Muscle of leg (tissue), 11 donors: ENCODE data around the gene MTG1. TPM values are rescaled to one million over a fixed set of nuclear protein-coding genes. Genes with fewer than 3 reads are reported as not detected.

Experiments used
- DNase-seq: peaks from one replicate; pipeline ENCODE4 v3.0.0; 2013
- H3K27ac ChIP-seq: one replicate; pipeline ENCODE4 v1.5.1; 2013; ENCODE audit warnings: mild to moderate bottlenecking, low read length, control low read depth
- H3K27me3 ChIP-seq: one replicate; pipeline ENCODE4 v1.6.1; 2013; ENCODE audit warnings: low read length; ENCODE audit not compliant: control insufficient read depth, insufficient read depth
- H3K36me3 ChIP-seq: one replicate; pipeline ENCODE4 v1.6.1; 2013; ENCODE audit warnings: low read length; ENCODE audit not compliant: control insufficient read depth, insufficient read depth
- H3K4me1 ChIP-seq: one replicate; pipeline ENCODE4 v1.6.1; 2013; ENCODE audit warnings: low read length; ENCODE audit not compliant: control insufficient read depth, insufficient read depth
- H3K4me3 ChIP-seq: one replicate; pipeline ENCODE4 v1.5.1; 2013; ENCODE audit warnings: low read length, control low read depth
- H3K9me3 ChIP-seq: replicated peaks from 2 replicates; pipeline ENCODE4 v1.6.1; 2013; ENCODE audit warnings: low read depth, low read length; ENCODE audit not compliant: control insufficient read depth
- WGBS: methylation state at CpG from one replicate; pipeline ENCODE4 v1.1.5; 2013; ENCODE audit warnings: missing lambda C conversion rate; ENCODE audit not compliant: insufficient coverage; 5-methylcytosine and 5-hydroxymethylcytosine counted together
- polyA plus RNA-seq, 8 donors: library from polyadenylated mRNA; unstranded; fragments of 120-200 nt; gene quantifications; one replicate each; pipeline versions ENCODE4 v1.2.1 to v1.2.3, GENCODE V29; 2013; ENCODE audit warnings: inconsistent platforms in 1 of 8, low replicate concordance in 1 of 8; ENCODE audit not compliant: insufficient read length in 8 of 8, insufficient read depth in 1 of 8
- total RNA-seq: library from RNA; stranded (reverse); fragments of 120-200 nt; gene quantifications from one replicate; pipeline ENCODE4 v1.2.4, GENCODE V29; 2013

The MTG1 gene
- total and polyA plus RNA-seq, 9 donors = 22.7 to 52.3 (median 40.4) TPM

- no peak for DNase-seq
- Histone ChIP-seq H3K36me3 (no peaks in the 10 kb centered on the region), H3K27ac (no peak overlapping the region), H3K4me3 (no peak overlapping the region), H3K4me1 (no peaks in the 10 kb centered on the region), H3K27me3 (no peaks in the 10 kb centered on the region), H3K9me3 (peaks cover 7% of the 10 kb centered on the region)
- WGBS = 98% methylated on average over 5 of the region's 11 CpGs
Observed at GRCh38 chr10:133446979-133447378, 53.0 kb downstream of the MTG1 start.

GRCh38 chr10:133448120-133448519 lies 54.2 kb downstream of the MTG1 start:
- Histone ChIP-seq H3K27ac (no peak overlapping the region), H3K9me3 (peaks cover 7% of the 10 kb centered on the region)

DNA sequence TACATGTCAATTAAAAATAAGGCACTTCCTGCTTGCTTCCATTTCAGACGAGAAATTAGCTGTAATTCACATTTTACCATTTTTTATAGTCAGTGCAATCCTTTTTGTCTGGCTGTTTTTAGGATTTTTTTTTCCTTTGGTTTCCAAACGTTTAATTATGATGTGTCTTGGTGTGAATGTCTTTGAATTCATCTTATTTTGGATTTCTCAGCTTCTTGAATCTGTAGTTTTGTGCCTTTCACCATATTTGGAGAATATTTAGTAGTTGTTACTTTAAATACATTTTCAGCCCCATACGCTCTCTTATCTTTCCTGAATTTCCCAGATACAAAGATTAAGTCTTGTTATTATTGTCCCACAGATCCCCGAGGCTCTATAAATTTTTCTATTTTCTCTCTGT lies 57.4 kb downstream of the MTG1 start:
- no peak overlapping the region for H3K4me3 ChIP-seq
- WGBS = no CpG with 5 or more reads among the region's 4 CpGs
- no peak overlapping the region for H3K27ac ChIP-seq
- peaks cover 7% of the 10 kb centered on the region for H3K9me3 ChIP-seq
- no peak for DNase-seq
- no peaks in the 10 kb centered on the region for H3K4me1 ChIP-seq
- H3K36me3 ChIP-seq = no peaks in the 10 kb centered on the region
- no peaks in the 10 kb centered on the region for H3K27me3 ChIP-seq

More at GRCh38 chr10:133448120-133448519, 54.2 kb downstream of the MTG1 start:
- Histone ChIP-seq H3K4me3 (no peak overlapping the region), H3K27me3 (no peaks in the 10 kb centered on the region), H3K36me3 (no peaks in the 10 kb centered on the region), H3K4me1 (no peaks in the 10 kb centered on the region)
- DNase-seq = no peak

DNA sequence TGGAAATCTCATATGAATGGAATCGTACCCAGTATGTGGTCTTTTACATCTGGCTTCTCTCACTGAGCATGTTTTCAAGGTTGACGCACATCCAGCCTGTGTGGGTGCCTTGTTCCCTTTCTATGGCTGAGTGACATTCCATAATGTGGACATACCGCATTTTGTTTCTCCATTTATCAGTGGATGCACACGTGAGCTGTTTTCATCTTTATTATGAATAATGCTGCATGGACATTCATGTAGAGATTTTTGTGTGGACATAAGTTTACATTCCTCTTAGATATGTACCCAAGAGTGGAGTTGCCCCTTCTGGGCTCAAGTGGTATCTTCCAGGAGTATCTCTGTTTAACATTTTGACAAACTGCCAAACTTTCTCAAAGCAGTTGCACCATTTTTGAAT lies 58.5 kb downstream of the MTG1 start:
- WGBS = no CpG with 5 or more reads among the region's 4 CpGs
- no peak overlapping the region for H3K4me3 ChIP-seq
- H3K4me1 ChIP-seq = no peaks in the 10 kb centered on the region
- H3K27me3 ChIP-seq = no peaks in the 10 kb centered on the region
- H3K9me3 ChIP-seq = peaks cover 4% of the 10 kb centered on the region
- H3K27ac ChIP-seq = no peak overlapping the region
- no peaks in the 10 kb centered on the region for H3K36me3 ChIP-seq
- DNase-seq = no peak

GRCh38 chr10:133453516-133454203 lies 59.7 kb downstream of the MTG1 start, which contains the start of gene SCART1:
Gene SCART1, plus strand, starts transcription at chr10:133453945. Its CDS starts 53 bp downstream, at chr10:133453998.
- Histone ChIP-seq H3K4me3 (no peak within 1 kb of the TSS), H3K4me1 (no peaks in the 10 kb centered on the region), H3K27me3 (no peaks in the 10 kb centered on the region), H3K27ac (no peak within 1 kb of the TSS), H3K36me3 (no peaks in the 10 kb centered on the region), H3K9me3 (no peaks in the 10 kb centered on the region)
- no peak for DNase-seq
- WGBS = 87% methylated on average over 9 of the region's 11 CpGs

DNA sequence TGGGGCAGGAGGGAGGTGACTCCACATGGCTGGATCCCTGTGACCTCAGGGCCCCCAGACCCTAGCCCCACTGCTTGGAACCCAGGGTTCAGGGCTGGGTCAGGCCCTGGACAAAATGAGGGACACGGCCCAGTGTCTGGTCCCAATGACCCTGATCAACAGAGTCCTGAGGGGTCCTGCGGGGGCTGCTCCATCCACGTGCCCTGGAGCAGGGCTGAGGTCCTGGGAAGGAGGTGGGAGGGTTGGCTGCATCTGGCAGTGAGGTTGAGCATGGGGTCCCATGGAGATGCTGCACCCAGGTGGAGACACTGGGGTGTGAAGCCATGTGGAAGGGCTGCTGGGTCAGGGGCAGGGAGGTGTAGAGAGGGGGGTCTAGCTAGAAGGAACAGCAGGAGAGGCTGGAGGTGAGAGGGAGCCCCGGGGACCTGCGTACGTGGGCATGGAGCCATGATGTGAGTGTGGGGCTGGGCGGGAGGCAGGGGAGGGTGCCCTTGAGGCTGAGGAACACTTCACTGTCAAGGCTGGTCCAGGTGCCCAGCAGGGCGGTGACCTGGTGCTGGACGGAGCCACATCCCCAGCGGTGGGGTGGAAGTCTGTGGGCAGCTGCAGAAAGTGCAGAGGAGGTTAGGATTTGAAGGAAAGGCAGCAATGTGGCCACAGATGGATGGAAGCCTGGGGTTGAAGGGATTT lies 60.4 kb downstream of the MTG1 start:
- H3K27ac ChIP-seq = no peak overlapping the region
- H3K27me3 ChIP-seq = no peaks in the 10 kb centered on the region
- no peaks in the 10 kb centered on the region for H3K9me3 ChIP-seq
- 81% methylated on average over 10 of the region's 10 CpGs for WGBS
- H3K4me1 ChIP-seq = no peaks in the 10 kb centered on the region
- H3K4me3 ChIP-seq = no peak overlapping the region
- H3K36me3 ChIP-seq = no peaks in the 10 kb centered on the region
- DNase-seq = no peak

DNA sequence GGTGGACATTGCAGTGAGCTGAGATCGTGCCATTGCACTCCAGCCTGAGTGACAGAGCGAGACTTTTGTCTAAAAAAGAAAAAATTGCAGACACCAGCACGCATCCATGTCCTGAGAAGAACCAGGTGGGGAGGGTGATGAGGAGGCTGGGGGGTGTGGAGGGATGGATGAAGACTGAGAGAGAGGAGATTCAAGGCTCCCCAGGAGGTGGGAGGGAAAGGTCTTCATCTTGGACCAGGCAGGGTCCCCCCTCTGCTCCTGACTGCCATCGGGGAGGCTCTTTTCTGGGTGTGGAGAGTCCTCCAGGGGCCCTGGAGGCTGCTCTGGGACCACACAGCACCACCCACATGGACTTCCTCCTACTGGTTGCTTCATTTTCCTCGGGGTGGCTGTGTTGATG lies 61.2 kb downstream of the MTG1 start:
- DNase-seq = no peak
- Histone ChIP-seq H3K4me1 (no peaks in the 10 kb centered on the region), H3K4me3 (no peak overlapping the region), H3K9me3 (no peaks in the 10 kb centered on the region), H3K36me3 (no peaks in the 10 kb centered on the region), H3K27me3 (no peaks in the 10 kb centered on the region), H3K27ac (no peak overlapping the region)
- 89% methylated on average over 3 of the region's 5 CpGs for WGBS

- Histone ChIP-seq H3K27ac (no peak overlapping the region), H3K36me3 (no peaks in the 10 kb centered on the region), H3K9me3 (no peaks in the 10 kb centered on the region), H3K4me1 (no peaks in the 10 kb centered on the region), H3K4me3 (no peak overlapping the region), H3K27me3 (no peaks in the 10 kb centered on the region)
- no peak for DNase-seq
- 75% methylated on average over 7 of the region's 7 CpGs for WGBS
Observed at GRCh38 chr10:133455611-133456031, 61.7 kb downstream of the MTG1 start.

DNA sequence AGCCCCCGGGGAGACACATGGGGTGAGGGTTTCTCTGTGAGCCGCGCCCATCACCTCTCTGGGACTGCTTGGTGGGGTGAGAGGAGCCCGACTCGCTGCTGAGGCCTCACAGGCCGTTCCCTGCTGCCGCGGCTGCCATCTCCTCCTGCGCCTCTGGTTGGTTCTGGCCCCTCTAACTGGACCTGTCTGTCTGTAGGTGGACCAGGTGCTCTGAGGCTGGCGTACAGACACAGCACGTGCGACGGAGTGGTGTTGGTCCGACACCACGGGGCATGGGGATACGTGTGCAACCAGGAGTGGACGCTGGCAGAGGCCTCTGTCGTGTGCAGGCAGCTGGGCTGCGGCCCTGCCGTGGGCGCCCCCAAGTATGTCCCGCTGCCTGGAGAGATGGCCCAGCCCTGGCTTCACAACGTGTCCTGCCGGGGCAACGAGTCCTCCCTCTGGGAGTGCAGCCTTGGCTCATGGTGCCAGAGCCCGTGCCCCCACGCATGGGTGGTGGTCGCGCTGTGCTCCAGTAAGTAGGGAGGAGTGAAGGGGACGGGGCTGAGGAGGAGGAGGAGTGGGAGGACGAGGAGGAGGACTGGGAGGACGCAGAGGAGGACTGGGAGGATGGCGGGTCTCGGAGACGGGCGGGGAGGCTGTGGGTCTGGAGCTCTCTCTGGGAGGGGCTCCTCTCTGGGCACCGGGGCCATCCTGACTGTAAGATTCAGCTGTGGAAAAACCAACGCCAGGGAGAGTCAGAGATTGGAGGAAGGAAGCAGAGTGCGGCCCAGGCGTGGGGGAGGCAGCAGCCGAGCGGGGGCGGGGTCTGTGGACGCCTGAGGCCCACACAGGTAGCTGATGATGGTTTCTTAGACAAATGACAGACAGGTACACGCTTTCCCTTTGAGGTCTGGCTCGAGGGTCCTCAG lies 62.3 kb downstream of the MTG1 start:
- H3K4me3 ChIP-seq = no peak overlapping the region
- H3K27me3 ChIP-seq = no peaks in the 10 kb centered on the region
- H3K27ac ChIP-seq = no peak overlapping the region
- DNase-seq = no peak
- no peaks in the 10 kb centered on the region for H3K9me3 ChIP-seq
- no peaks in the 10 kb centered on the region for H3K36me3 ChIP-seq
- 83% methylated on average over 46 of the region's 46 CpGs for WGBS
- no peaks in the 10 kb centered on the region for H3K4me1 ChIP-seq
